ENCODE measurements around the gene MPPE1.

DNA sequence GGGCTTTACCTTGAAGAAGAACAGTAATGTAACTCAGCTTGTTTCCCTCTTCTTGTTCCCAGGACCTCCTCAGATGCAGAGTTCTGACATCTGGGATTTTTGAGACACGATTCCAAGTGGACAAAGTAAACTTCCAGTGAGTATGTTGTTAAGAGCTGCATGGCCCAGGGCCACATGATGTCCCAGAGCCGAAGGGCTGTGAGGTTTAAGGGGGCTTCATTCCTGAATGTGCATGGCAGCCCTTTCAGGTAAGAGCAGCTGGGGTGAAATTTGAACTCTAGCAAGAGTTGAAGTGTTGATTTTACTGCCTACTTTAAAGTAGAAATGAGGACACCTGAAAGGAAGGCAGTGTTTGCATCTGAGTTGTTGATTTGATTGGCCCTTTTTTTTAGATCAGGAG lies 43.6 kb downstream of the MPPE1 start:
- TF ChIP-seq CTCF (IDR thresholded peaks at IDR 0.05) (no peak), POLR2A (IDR thresholded peaks at IDR 0.05) (no peak)

Data from right lobe of liver (tissue), 4 donors.